ENCODE results near the gene CAPN15. TPM values are rescaled to one million over a fixed set of nuclear protein-coding genes. Genes with fewer than 3 reads are reported as not detected.

Gene CAPN15
- total RNA-seq, 1 experiment from 2014 or later = 76.4 TPM

GRCh38 chr16:525520-526180, 1.9 kb upstream of the CAPN15 start:
- no peak overlapping the region for H2BK15ac ChIP-seq (ENCODE audit: low read depth, low read length)
- H3K4ac ChIP-seq (ENCODE audit: low read depth, low read length) = no peak overlapping the region
- DNase-seq = no peak
- no peak overlapping the region for H2BK5ac ChIP-seq (ENCODE audit: insufficient read length, low read length)
- H3K23me2 ChIP-seq (ENCODE audit: insufficient read length, low read depth, low read length, poor library complexity, severe bottlenecking) = peaks cover 13% of the 10 kb centered on the region
- H4K5ac ChIP-seq (ENCODE audit: insufficient read length, low read depth, low read length) = no peak overlapping the region
- H2BK20ac ChIP-seq (ENCODE audit: low read depth, low read length, poor library complexity, severe bottlenecking) = no peak overlapping the region
- H3K79me1 ChIP-seq (ENCODE audit: insufficient read depth, low read depth, low read length, poor library complexity, severe bottlenecking) = no peaks in the 10 kb centered on the region
- TF ChIP-seq CTCF (conservative IDR thresholded peaks at IDR 0.05) = no peak
- no peaks in the 10 kb centered on the region; the same call in 1 of the 2 replicates for H3K27me3 Mint-ChIP-seq (ENCODE audit: low read depth)
- H3K23ac ChIP-seq (ENCODE audit: insufficient read length, low read depth, low read length) = no peak overlapping the region
- H3K4me1 Mint-ChIP-seq = peaks cover 18 to 23% of the 10 kb centered on the region in 2 experiments
- no peak overlapping the region for H2BK120ac ChIP-seq (ENCODE audit: low read depth, low read length, poor library complexity, severe bottlenecking)
- peaks cover 0 to 12% (median 12%) of the 10 kb centered on the region in 3 experiments; a peak in 3 of 7 replicates for H3K36me3 Mint-ChIP-seq (ENCODE audit: insufficient read depth in 1 of 3, low read depth in 3 of 3)
- peak overlapping the region; percentile 80 for H3K4me2 ChIP-seq (ENCODE audit: insufficient read depth, insufficient read length, low read length)
- H3K27me3 ChIP-seq (ENCODE audit: insufficient read depth, low read length) = no peaks in the 10 kb centered on the region
- H2AK5ac ChIP-seq (ENCODE audit: insufficient read length, low read length) = no peak overlapping the region
- no peak overlapping the region for H3K56ac ChIP-seq (ENCODE audit: insufficient read length, low read depth, low read length)
- H3K4me3 Mint-ChIP-seq = peak overlapping the region; percentile 56 to 79
- peaks cover 19% of the 10 kb centered on the region; the same call in 1 of the 2 replicates for H3K79me2 ChIP-seq (ENCODE audit: insufficient read depth, low read length)
- no peak overlapping the region for H4K8ac ChIP-seq (replicated peaks; ENCODE audit: insufficient read length, low read depth, low read length)
- H2AFZ ChIP-seq (ENCODE audit: low read length) = no peak overlapping the region
- no peak overlapping the region for H2BK12ac ChIP-seq (ENCODE audit: insufficient read length, low read depth, low read length)
- WGBS (ENCODE audit: extremely low coverage, insufficient read length, low lambda C conversion rate) = no CpG with 5 or more reads among the region's 13 CpGs
- H4K91ac ChIP-seq (ENCODE audit: insufficient read length, low read depth, low read length) = no peak overlapping the region
- no peak overlapping the region for H3K14ac ChIP-seq (ENCODE audit: insufficient read depth, low read length)
- H3T11ph ChIP-seq (ENCODE audit: low read length) = no peak overlapping the region
- no peak overlapping the region for H3K27ac ChIP-seq (ENCODE audit: insufficient read length, low read depth, low read length)
- peaks cover 6% of the 10 kb centered on the region for H4K20me1 ChIP-seq (ENCODE audit: control insufficient read depth, insufficient read depth, insufficient read length)
- no peak overlapping the region for H3K9ac ChIP-seq (ENCODE audit: extremely low read depth, insufficient read length, low read length)
- no peak overlapping the region for H3K18ac ChIP-seq (ENCODE audit: insufficient read length, low read depth, low read length)
- no peaks in the 10 kb centered on the region for H3K9me3 Mint-ChIP-seq
- peak overlapping the region in 2 of 3 experiments; percentile 7 to 81; a peak in 2 of 7 replicates for H3K27ac Mint-ChIP-seq
- no peaks in the 10 kb centered on the region; the same call in 1 of the 2 replicates for H3K4me1 ChIP-seq (ENCODE audit: insufficient read depth, low read length)
- no peaks in the 10 kb centered on the region for H3K9me3 ChIP-seq (ENCODE audit: control insufficient read depth, low read depth, low read length)

All from H9 (cell line).